Motor neuron (in vitro differentiated cells): ENCODE measurements around the gene PSORS1C2. TPM values are rescaled to one million over a fixed set of nuclear protein-coding genes. Genes with fewer than 3 reads are reported as not detected.

Source experiments
- ATAC-seq, 8 experiments: fragments of 200-7000 bp; cut with Tn5 transposase; replicated peaks in 6 of 8; 2 replicates each; pipeline ENCODE4 v1.8.0; 2021; ENCODE audit warnings: mild to moderate bottlenecking in 8 of 8, moderate library complexity in 8 of 8
- H3K27ac ChIP-seq, 2 donors: fragments of 250-450 bp; sonication (Bioruptor Pico); 2 replicates each; pipeline ENCODE4 v1.9.0; 2021; ENCODE audit warnings: antibody characterized with exemption in 2 of 2, mild to moderate bottlenecking in 2 of 2, moderate library complexity in 1 of 2
- H3K4me1 ChIP-seq, 2 donors: fragments of 250-450 bp; sonication (Bioruptor Pico); replicated peaks in 1 of 2; 2 replicates each; pipeline ENCODE4 v1.6.1; 2021; ENCODE audit warnings: antibody characterized with exemption in 2 of 2, mild to moderate bottlenecking in 2 of 2, moderate library complexity in 1 of 2
- H3K4me3 ChIP-seq, 5 donors: fragments of 250-450 bp; sonication (Bioruptor Pico); 2 replicates each; pipeline ENCODE4 v1.9.0; 2021; ENCODE audit warnings: antibody characterized with exemption in 5 of 5, mild to moderate bottlenecking in 5 of 5, moderate library complexity in 4 of 5
- WGBS, 10 experiments: fragments of 450-650 bp; shearing (Covaris generic); methylation state at CpG; one replicate each; pipeline ENCODE4 v1.0.0; 2022; 5-methylcytosine and 5-hydroxymethylcytosine counted together
- in situ Hi-C, 9 experiments: fragments of 400-800 bp; cut with MboI; loops; one replicate each; pipeline ENCODE4 v1.15.0; 2021; ENCODE audit warnings: low sequenced_read_pairs in 9 of 9, low pct_unique_long_range_greater_than_20kb in 2 of 9; ENCODE audit not compliant: unreplicated experiment in 9 of 9
- total RNA-seq, 8 experiments: library from RNA; unstranded; fragments of 300-600 nt; gene quantifications; 2 replicates each; pipeline versions ENCODE4 v1.2.3 to v1.2.4, GENCODE V29; 2022

PSORS1C2 gene
- total RNA-seq, 8 experiments from 2014 or later, result 0.27 to 0.81 (median 0.72) TPM; not detected in 4

DNA sequence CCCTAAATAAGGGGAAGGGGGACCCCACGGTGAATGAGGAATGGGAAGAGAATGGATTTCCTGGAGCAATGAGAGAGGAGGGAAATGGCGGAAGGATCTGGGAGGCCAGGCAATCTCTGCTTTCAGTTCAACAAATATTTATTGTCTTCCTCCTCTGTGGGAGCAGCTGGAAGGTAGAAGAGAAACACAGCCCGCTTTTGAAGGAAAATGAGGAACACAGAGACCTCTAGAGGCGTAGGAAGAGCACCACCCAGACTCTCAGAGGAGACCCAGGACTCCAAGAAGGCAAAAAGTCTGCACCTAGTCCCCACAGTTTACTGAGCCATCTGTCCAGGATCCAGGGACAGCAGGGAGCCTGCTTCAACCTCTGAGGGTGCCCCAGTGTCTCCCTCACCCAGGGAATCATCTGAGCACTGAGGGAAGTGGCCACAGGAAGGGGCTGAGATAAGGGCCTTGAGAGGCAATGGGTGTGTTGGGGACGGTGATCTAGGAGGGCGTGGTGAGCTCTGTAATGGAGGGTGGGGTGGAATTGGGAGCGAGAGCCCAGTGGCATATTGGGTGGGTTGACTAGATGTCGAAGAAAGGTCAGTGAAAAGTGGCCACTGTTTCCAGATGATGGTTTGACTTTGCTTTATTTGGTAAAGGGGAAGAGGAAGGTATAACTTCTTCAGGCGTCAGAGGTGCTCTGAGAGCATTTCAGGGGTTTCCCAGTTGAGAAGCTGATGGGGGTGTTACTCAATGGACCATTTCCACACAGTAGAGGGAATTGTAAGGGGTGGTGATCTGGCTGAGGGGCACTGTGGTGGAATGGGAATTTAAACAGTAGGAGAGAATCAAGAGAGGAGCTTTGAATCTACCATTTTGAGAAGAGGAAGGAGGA lies 23.7 kb downstream of the PSORS1C2 start:
- Histone ChIP-seq H3K27ac (no peak overlapping the region), H3K4me1 (no peaks in the 10 kb centered on the region), H3K4me3 (no peak overlapping the region)
- ATAC-seq, result peak in 5 of 8 experiments; percentile 39 to 59 (median 47)
- 0 to 100% (median 40%) methylated on average over 1 to 5 of the region's 9 CpGs; no CpG with 5 or more reads in 1 of the 10 experiments for WGBS, 10 experiments
- in situ Hi-C loops, result loop anchor here in 1 of 9 experiments (25.0 kb wide), 1 partner anchor 628 kb away; the partner anchor contains the start of gene HLA-E

GRCh38 chr6:31114541-31114878 lies 24.4 kb downstream of the PSORS1C2 start, which contains the start of gene PSORS1C1:
PSORS1C1 (plus strand) TSS chr6:31114800; CDS start chr6:31129633, 14,833 bp downstream.
- WGBS, 10 experiments, result 0 to 60% (median 34%) methylated on average over 1 to 3 of the region's 3 CpGs; no CpG with 5 or more reads in 7 of the 10 experiments
- ATAC-seq, result peak; percentile 64 to 96 (median 85)
- Histone ChIP-seq H3K4me3 (no peak within 1 kb of the TSS), H3K27ac (no peak within 1 kb of the TSS), H3K4me1 (no peaks in the 10 kb centered on the region)
- in situ Hi-C loops, result loop anchor here in 1 of 9 experiments (25.0 kb wide), 1 partner anchor 627 kb away; the partner anchor contains the start of gene HLA-E

DNA sequence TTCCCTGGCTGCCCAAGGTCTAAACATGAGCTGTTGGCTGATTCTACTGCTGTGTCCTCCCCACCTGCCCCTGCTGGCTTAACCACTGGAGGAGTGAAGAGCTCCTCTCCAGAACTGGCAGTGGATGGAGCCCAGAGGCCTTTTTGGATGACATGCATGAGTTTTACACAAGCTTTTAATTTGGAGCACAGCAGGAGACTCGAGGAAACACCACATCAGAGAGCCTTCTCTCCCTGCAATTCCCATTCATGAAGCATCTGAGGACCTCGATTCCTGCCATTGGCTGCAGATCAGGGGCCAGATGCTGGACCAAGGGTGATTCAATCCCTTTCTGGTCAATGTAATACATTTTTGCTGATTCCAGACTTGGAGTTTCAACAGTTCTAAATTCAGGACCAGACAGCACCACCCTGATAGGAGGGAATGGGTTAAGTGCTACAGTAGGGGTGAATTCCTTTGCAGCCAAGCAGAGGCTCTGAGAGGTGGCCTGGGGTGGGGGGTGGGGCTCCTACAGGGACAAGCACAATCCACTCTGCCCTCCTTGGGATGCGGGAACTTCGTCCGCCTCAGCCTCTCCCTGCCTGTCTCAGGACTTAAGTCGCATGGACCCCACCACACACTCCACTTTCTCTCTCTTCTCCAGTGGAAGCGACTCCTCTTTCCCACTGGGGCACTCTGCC lies 24.9 kb downstream of the PSORS1C2 start:
- Histone ChIP-seq H3K4me1 (no peaks in the 10 kb centered on the region), H3K4me3 (no peak overlapping the region), H3K27ac (no peak overlapping the region)
- ATAC-seq, result peak in 6 of 8 experiments; percentile 3 to 38 (median 20)
- in situ Hi-C loops, result loop anchor here in 1 of 9 experiments (25.0 kb wide), 1 partner anchor 627 kb away; the partner anchor contains the start of gene HLA-E
- 0 to 100% (median 26%) methylated on average over 1 to 4 of the region's 7 CpGs; no CpG with 5 or more reads in 2 of the 10 experiments for WGBS, 10 experiments

DNA sequence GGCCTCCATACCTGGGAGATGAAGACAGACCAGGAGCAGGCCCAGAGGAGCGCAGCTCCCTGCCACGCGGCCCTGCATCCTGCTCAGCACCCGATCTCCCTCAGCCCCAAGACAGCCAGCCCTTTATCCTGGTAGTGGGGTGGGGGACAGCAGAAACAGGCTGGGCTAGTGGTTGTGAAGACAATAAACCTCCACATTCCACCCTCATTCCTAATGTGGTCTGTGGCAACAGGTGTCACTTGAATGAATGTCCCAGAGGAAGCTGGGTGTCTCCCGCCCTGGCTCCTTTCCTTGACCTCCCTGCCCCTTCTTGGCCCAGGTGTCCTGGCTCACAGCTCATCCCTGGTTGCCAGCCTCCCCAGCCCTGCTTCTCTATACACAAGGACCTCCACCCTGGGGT lies 26.4 kb downstream of the PSORS1C2 start, which contains the start of gene C6orf15:
Gene C6orf15 (minus strand): TSS at position 98 of the 400 bp plus-strand sequence. CDS start 20 bp downstream, at position 78.
- H3K4me1 ChIP-seq, result no peaks in the 10 kb centered on the region
- 80 to 100% (median 89%) methylated on average over 1 to 4 of the region's 5 CpGs; no CpG with 5 or more reads in 6 of the 10 experiments for WGBS, 10 experiments
- no peak within 1 kb of the TSS for H3K4me3 ChIP-seq
- in situ Hi-C loops, result loop anchor here in 1 of 9 experiments (25.0 kb wide), 1 partner anchor 625 kb away; the partner anchor contains the start of gene HLA-E
- ATAC-seq, result no peak
- H3K27ac ChIP-seq, result no peak within 1 kb of the TSS

GRCh38 chr6:31111712-31112111 lies 27.2 kb downstream of the PSORS1C2 start:
- no peak for ATAC-seq
- WGBS, 10 experiments, result 50 to 97% methylated on average over 2 to 5 of the region's 13 CpGs; no CpG with 5 or more reads in 8 of the 10 experiments
- H3K27ac ChIP-seq, result no peak overlapping the region
- H3K4me3 ChIP-seq, result no peak overlapping the region
- H3K4me1 ChIP-seq, result no peaks in the 10 kb centered on the region
- in situ Hi-C loops, result loop anchor here in 1 of 9 experiments (25.0 kb wide), 1 partner anchor 624 kb away; the partner anchor contains the start of gene HLA-E

GRCh38 chr6:31110825-31111582 lies 27.9 kb downstream of the PSORS1C2 start:
- Histone ChIP-seq H3K4me3 (no peak overlapping the region), H3K27ac (no peak overlapping the region), H3K4me1 (no peaks in the 10 kb centered on the region)
- in situ Hi-C loops, result loop anchor here in 1 of 9 experiments (25.0 kb wide), 1 partner anchor 624 kb away; the partner anchor contains the start of gene HLA-E
- WGBS, 10 experiments, result 0 to 93% (median 63%) methylated on average over 1 to 8 of the region's 11 CpGs; no CpG with 5 or more reads in 1 of the 10 experiments
- peak in 1 of 8 experiments; percentile 27 for ATAC-seq

GRCh38 chr6:31107052-31107451 lies 31.8 kb downstream of the PSORS1C2 start:
- in situ Hi-C loops, result loop anchor here in 1 of 9 experiments (25.0 kb wide), 1 partner anchor 620 kb away; the partner anchor contains the start of gene HLA-E
- no peaks in the 10 kb centered on the region for H3K4me1 ChIP-seq
- ATAC-seq, result no peak
- WGBS, 10 experiments, result 9 to 92% (median 48%) methylated on average over 1 to 4 of the region's 4 CpGs; no CpG with 5 or more reads in 2 of the 10 experiments
- no peak overlapping the region for H3K4me3 ChIP-seq
- no peak overlapping the region for H3K27ac ChIP-seq

DNA sequence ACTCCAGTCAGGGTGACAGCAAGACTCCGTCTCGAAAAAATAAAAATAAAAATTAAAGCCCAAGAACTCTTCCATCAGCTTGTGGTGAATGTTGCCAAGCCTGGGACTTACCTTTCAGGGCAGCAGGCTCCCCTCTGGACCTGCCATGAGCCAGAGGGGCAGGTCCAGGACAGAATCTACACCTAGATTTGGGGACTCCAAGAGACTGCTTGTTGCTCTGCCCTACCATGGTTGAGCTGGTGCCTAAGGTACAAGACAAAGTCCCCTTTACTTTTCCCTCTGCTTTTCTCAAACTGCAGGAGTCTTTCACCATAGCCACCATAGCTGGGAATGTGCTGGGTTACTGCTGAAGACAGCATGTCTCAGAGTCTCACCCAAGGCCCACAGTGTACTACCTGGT lies 35.7 kb downstream of the PSORS1C2 start:
- H3K4me1 ChIP-seq, result no peaks in the 10 kb centered on the region
- ATAC-seq, result no peak
- in situ Hi-C loops, result loop anchor here in 1 of 9 experiments (25.0 kb wide), 1 partner anchor 616 kb away; the partner anchor contains the start of gene HLA-E
- WGBS, 10 experiments, result 80 to 100% (median 83%) methylated on average over 1 to 2 of the region's 2 CpGs; no CpG with 5 or more reads in 7 of the 10 experiments
- no peak overlapping the region for H3K4me3 ChIP-seq
- H3K27ac ChIP-seq, result no peak overlapping the region

- no peaks in the 10 kb centered on the region for H3K4me1 ChIP-seq
- ATAC-seq, result no peak
- in situ Hi-C loops, result loop anchor here in 7 of 9 experiments (25.0 kb wide), 4 partner anchors 186 to 561 kb away; partner anchors contain the start of genes GTF2H4 (in 3 of the 7), VARS2 (in 3 of the 7), FLOT1 (in 2 of the 7) and IER3 (in 2 of the 7)
- H3K4me3 ChIP-seq, result no peak overlapping the region
- H3K27ac ChIP-seq, result no peak overlapping the region
- 50 to 100% (median 87%) methylated on average over 1 to 4 of the region's 4 CpGs for WGBS, 10 experiments
Measured at GRCh38 chr6:31098449-31098938, 40.4 kb downstream of the PSORS1C2 start.

- Histone ChIP-seq H3K27ac (no peak overlapping the region), H3K4me1 (no peaks in the 10 kb centered on the region), H3K4me3 (no peak overlapping the region)
- 15 to 100% (median 80%) methylated on average over 1 to 5 of the region's 5 CpGs; no CpG with 5 or more reads in 2 of the 10 experiments for WGBS, 10 experiments
- in situ Hi-C loops, result loop anchor here in 7 of 9 experiments (25.0 kb wide), 4 partner anchors 184 to 559 kb away; partner anchors contain the start of genes GTF2H4 (in 3 of the 7), VARS2 (in 3 of the 7), FLOT1 (in 2 of the 7) and IER3 (in 2 of the 7)
- ATAC-seq, result no peak
Measured at GRCh38 chr6:31096656-31097055, 42.2 kb downstream of the PSORS1C2 start.

DNA sequence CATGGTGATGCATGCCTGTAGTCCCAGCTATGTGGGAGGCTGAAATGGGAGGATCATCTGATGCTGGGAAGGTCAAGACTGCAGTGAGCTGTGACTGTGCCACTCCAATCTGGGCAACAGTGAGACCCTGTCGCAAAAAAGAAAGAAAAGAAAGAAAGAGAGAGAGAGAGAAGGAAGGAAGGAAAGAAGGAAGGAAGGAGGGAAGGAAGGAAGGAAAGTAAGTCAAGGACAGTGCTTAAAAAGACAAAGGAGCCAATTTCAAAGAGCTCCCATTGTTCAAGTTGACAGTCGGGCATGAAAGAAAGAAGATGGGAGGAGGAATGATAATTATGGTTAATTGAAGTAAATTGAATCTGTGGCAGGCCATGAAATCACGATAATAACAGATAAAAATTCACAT lies 42.7 kb downstream of the PSORS1C2 start:
- no peaks in the 10 kb centered on the region for H3K4me1 ChIP-seq
- in situ Hi-C loops, result loop anchor here in 7 of 9 experiments (25.0 kb wide), 4 partner anchors 184 to 559 kb away; partner anchors contain the start of genes GTF2H4 (in 3 of the 7), VARS2 (in 3 of the 7), FLOT1 (in 2 of the 7) and IER3 (in 2 of the 7)
- 49 to 93% (median 71%) methylated on average over 1 to 3 of the region's 3 CpGs for WGBS, 10 experiments
- H3K27ac ChIP-seq, result no peak overlapping the region
- no peak for ATAC-seq
- H3K4me3 ChIP-seq, result no peak overlapping the region
